K562 (cell line): ENCODE measurements around the gene TMC6. TPM values are rescaled to one million over a fixed set of nuclear protein-coding genes. Genes with fewer than 3 reads are reported as not detected.
A peak's percentile ranks its signal among the peaks of the same experiment; 100 is the strongest.

Source experiments
- BCOR ChIP-seq: fragments of 450-650 bp; IDR thresholded peaks from 2 replicates; pipeline ENCODE4 v1.6.1; 2016
- CBX3 ChIP-seq, 2 experiments: IDR thresholded peaks; 1 replicate in 1 of 2; 2 replicates in 1 of 2; pipeline ENCODE4 v1.6.1; 2012; ENCODE audit warnings: inconsistent platforms in 2 of 2, low read length in 2 of 2, borderline replicate concordance in 1 of 2, control low read depth in 1 of 2
- CCNT2 ChIP-seq: IDR thresholded peaks from 2 replicates; pipeline ENCODE4 v1.6.1; 2011; ENCODE audit warnings: borderline replicate concordance, low read depth, mild to moderate bottlenecking, moderate library complexity, mixed read lengths, low read length; ENCODE audit not compliant: insufficient read length; ENCODE audit errors: extremely low read depth
- CREB3L1 ChIP-seq: fragments of 450-650 bp; IDR thresholded peaks from 2 replicates; pipeline ENCODE4 v1.6.1; 2014; ENCODE audit warnings: low read depth, mild to moderate bottlenecking, moderate library complexity, borderline replicate concordance
- EGR1 ChIP-seq: fragments of 450-650 bp; conservative IDR thresholded peaks from 2 replicates; pipeline ENCODE4 v1.6.1; 2017; ENCODE audit warnings: mild to moderate bottlenecking
- ETV1 ChIP-seq: fragments of 450-650 bp; conservative IDR thresholded peaks from 2 replicates; pipeline ENCODE4 v1.6.1; 2016; ENCODE audit warnings: missing genetic modification characterization, control low read depth, low read depth, missing compliant biosample characterization
- JUND ChIP-seq, 2 experiments: IDR thresholded peaks; 2 replicates in 1 of 2; 3 replicates in 1 of 2; pipeline ENCODE4 v1.6.1; 2011; ENCODE audit warnings: borderline replicate concordance in 2 of 2, low read depth in 2 of 2, low read length in 2 of 2, improper control_type of control experiment in 1 of 2, missing biosample characterization in 1 of 2, missing genetic modification characterization in 1 of 2, missing genetic modification reagents in 1 of 2
- MAZ ChIP-seq, 2 experiments: fragments of 450-650 bp in 1 of 2; sonication (generic) in 1 of 2; formaldehyde crosslinking; IDR thresholded peaks in 1 of 2; conservative IDR thresholded peaks in 1 of 2; 2 replicates each; pipeline versions ENCODE4 v1.4.0 to v1.5.0; 2020; ENCODE audit warnings: mild to moderate bottlenecking in 1 of 2, missing genetic modification reagents in 1 of 2
- NRF1 ChIP-seq, 2 experiments: fragments of 450-650 bp; IDR thresholded peaks in 1 of 2; conservative IDR thresholded peaks in 1 of 2; 2 replicates each; pipeline ENCODE4 v1.6.1; 2014; ENCODE audit warnings: mild to moderate bottlenecking in 2 of 2
- SIN3A ChIP-seq, 2 experiments: fragments of 150-350 bp in 1 of 2; IDR thresholded peaks; 2 replicates each; pipeline ENCODE4 v1.6.1; 2011 to 2016; ENCODE audit warnings: borderline replicate concordance in 2 of 2, low read depth in 2 of 2, low read length in 2 of 2, mild to moderate bottlenecking in 2 of 2, moderate library complexity in 2 of 2; ENCODE audit not compliant: control insufficient read depth in 1 of 2
- SLC30A9 ChIP-seq: fragments of 250-450 bp; sonication (Bioruptor Pico); IDR thresholded peaks from 2 replicates; pipeline ENCODE4 v1.8.0; 2022; ENCODE audit warnings: mild to moderate bottlenecking, moderate library complexity
- SP1 ChIP-seq: sonication (generic); formaldehyde crosslinking; IDR thresholded peaks from 2 replicates; pipeline ENCODE4 v1.8.1; 2022; ENCODE audit warnings: mild to moderate bottlenecking, missing genetic modification reagents
- SPI1 ChIP-seq: IDR thresholded peaks from 2 replicates; pipeline ENCODE4 v1.6.1; 2011; ENCODE audit warnings: low read depth, low read length, control low read depth, borderline replicate concordance
- TRIM24 ChIP-seq, 2 experiments: fragments of 450-650 bp; IDR thresholded peaks; 2 replicates each; pipeline ENCODE4 v1.6.1; 2016
- UBTF ChIP-seq, 2 experiments: IDR thresholded peaks; 2 replicates each; pipeline ENCODE4 v1.6.1; 2012; ENCODE audit warnings: improper control_type of control experiment in 2 of 2, low read depth in 2 of 2, low read length in 2 of 2, borderline replicate concordance in 1 of 2
- ZBTB11 ChIP-seq, 3 experiments: fragments of 200-800 bp in 1 of 3; fragments of 250-450 bp in 1 of 3; fragments of 450-650 bp in 1 of 3; sonication (Bioruptor Pico) in 1 of 3; sonication (Bioruptor generic) in 1 of 3; formaldehyde crosslinking in 1 of 3; IDR thresholded peaks; 2 replicates each; pipeline versions ENCODE4 v1.6.1 to v1.8.0; 2016 to 2022; ENCODE audit warnings: mild to moderate bottlenecking in 2 of 3, missing genetic modification characterization in 2 of 3, missing compliant biosample characterization in 1 of 3, moderate library complexity in 1 of 3
- polyA plus RNA-seq, 8 experiments: library from polyadenylated mRNA; depleted of rRNA in 4 of 8; stranded (reverse) in 5 of 8; unstranded in 3 of 8; fragments of >200 nt; fragmentation: Nextera tagmentation in 2 of 8; fragmentation: Illumina TruSeq in 1 of 8; extraction: Ambion mirVana in 2 of 8; extraction: Trizol in 1 of 8; gene quantifications; 2 replicates each; pipeline versions ENCODE4 v1.2.1 to v1.2.3, GENCODE V29; 2011 to 2014; ENCODE audit warnings: inconsistent platforms in 1 of 8, missing spikeins in 1 of 8
- total RNA-seq, 7 experiments: library from RNA; depleted of rRNA in 6 of 7; stranded (reverse); fragments of >200 nt in 6 of 7; fragmentation: Illumina TruSeq in 2 of 7; extraction: Trizol in 2 of 7; gene quantifications; 2 replicates each; pipeline versions ENCODE4 v1.2.1 to v1.2.3, GENCODE V29; 2011 to 2021; ENCODE audit warnings: low replicate concordance in 1 of 7

Gene TMC6
- total and polyA plus RNA-seq, 9 of the 15 experiments (the other 6 are each of a cell fraction or from before 2014, with no cell fraction given): 4.1 to 351 (median 66.9) TPM

GRCh38 chr17:78137392-78138203 is 9.0 kb upstream of the TMC6 start (continued):
- peak; percentile 71 to 93; a peak in 3 of 4 replicates for TF ChIP-seq UBTF (IDR thresholded peaks at IDR 0.05; ENCODE audit: borderline replicate concordance in 1 of 2, low read depth in 2 of 2, low read length in 2 of 2)
- TF ChIP-seq JUND (IDR thresholded peaks at IDR 0.05; ENCODE audit: borderline replicate concordance, low read depth, low read length): peak; percentile 28; the same call in 1 of the 2 replicates
- TF ChIP-seq JUND (tag; IDR thresholded peaks at IDR 0.05; ENCODE audit: borderline replicate concordance, low read depth, low read length): no peak; the same call in 2 of the 3 replicates
- peak in 1 of 2 experiments; percentile 56; a peak in 3 of 4 replicates for TF ChIP-seq MAZ (CRISPR knock-in tag; conservative IDR thresholded peaks at IDR 0.05 in 1 of 2, IDR thresholded peaks at IDR 0.05 in 1 of 2)
- TF ChIP-seq SP1 (CRISPR knock-in tag): 0 out of 2 replicates have a peak, but pooled peaks have one; percentile 54
- peak in 1 of 2 experiments; percentile 4; a peak in 1 of 4 replicates for TF ChIP-seq TRIM24 (IDR thresholded peaks at IDR 0.05)
- TF ChIP-seq SIN3A (IDR thresholded peaks at IDR 0.05; ENCODE audit: borderline replicate concordance in 2 of 2, control insufficient read depth in 1 of 2, low read depth in 2 of 2, low read length in 2 of 2): peak in 1 of 2 experiments; percentile 37; a peak in 1 of 4 replicates
- TF ChIP-seq ETV1 (tag): 0 out of 2 replicates have a peak, but pooled peaks have one; percentile 20
- peak; percentile 45; the same call in 1 of the 2 replicates for TF ChIP-seq CREB3L1
- TF ChIP-seq SPI1: peak; percentile 38; the same call in 1 of the 2 replicates
- no peak for TF ChIP-seq ZBTB11 (CRISPR knock-in tag; IDR thresholded peaks at IDR 0.05)
- peak; percentile 72 for TF ChIP-seq EGR1
- peak in 1 of 2 experiments; percentile 99; a peak in 2 of 3 replicates for TF ChIP-seq CBX3 (IDR thresholded peaks at IDR 0.05; ENCODE audit: borderline replicate concordance in 1 of 2, low read length in 2 of 2)
- peak; percentile 7 for TF ChIP-seq CCNT2
- 0 out of 2 replicates have a peak, but pooled peaks have one; percentile 6 for TF ChIP-seq BCOR
- TF ChIP-seq NRF1 (conservative IDR thresholded peaks at IDR 0.05 in 1 of 2, IDR thresholded peaks at IDR 0.05 in 1 of 2): peak; percentile 49 to 63
- TF ChIP-seq SLC30A9 (CRISPR knock-in tag): no peak
